HFF-Myc (cell line): ENCODE data around the gene PEAR1.

Experiments
- DNase-seq: peaks from one replicate; pipeline ENCODE4 v3.0.0-alpha.2; 2011; ENCODE audit warnings: low read depth; ENCODE audit errors: extremely low read depth
- H3K4me3 ChIP-seq: replicated peaks from 2 replicates; pipeline ENCODE4 v1.5.1; 2011; ENCODE audit warnings: low read depth, mild to moderate bottlenecking, control low read depth, low read length
- CTCF ChIP-seq: IDR thresholded peaks from 2 replicates; pipeline ENCODE4 v1.5.1; 2012; ENCODE audit warnings: mild to moderate bottlenecking, low read depth, low read length, control low read depth; ENCODE audit errors: missing control alignments

The PEAR1 gene

GRCh38 chr1:156942576-156942975 is 49.1 kb downstream of the PEAR1 start:
- H3K4me3 ChIP-seq, result no peak overlapping the region
- no peak for DNase-seq
- no peak for TF ChIP-seq CTCF

DNA sequence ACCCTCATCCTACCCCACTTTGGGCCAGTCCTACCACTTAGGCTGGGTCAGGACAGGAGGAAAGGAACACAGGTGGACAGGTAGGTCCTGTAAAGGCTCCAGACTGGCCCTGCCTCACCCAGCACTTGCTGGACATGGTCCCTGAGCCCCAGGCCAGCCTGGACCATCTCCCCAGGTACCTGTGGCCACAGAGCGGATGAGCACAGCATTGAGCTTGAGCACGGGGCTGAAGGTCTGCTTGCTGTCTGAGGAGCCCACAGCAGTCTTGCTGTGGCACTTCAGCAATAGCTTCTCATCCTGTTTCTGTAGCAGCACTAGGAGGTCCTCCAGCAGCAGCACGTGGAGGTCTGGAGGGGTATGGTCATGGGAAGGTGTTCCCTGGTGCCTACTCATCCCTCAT is 50.2 kb downstream of the PEAR1 start:
- TF ChIP-seq CTCF, result no peak
- DNase-seq, result no peak
- no peak overlapping the region for H3K4me3 ChIP-seq

- no peak for TF ChIP-seq CTCF
- no peak overlapping the region for H3K4me3 ChIP-seq
- DNase-seq, result no peak
Measured at GRCh38 chr1:156944268-156944667, 50.8 kb downstream of the PEAR1 start.

DNA sequence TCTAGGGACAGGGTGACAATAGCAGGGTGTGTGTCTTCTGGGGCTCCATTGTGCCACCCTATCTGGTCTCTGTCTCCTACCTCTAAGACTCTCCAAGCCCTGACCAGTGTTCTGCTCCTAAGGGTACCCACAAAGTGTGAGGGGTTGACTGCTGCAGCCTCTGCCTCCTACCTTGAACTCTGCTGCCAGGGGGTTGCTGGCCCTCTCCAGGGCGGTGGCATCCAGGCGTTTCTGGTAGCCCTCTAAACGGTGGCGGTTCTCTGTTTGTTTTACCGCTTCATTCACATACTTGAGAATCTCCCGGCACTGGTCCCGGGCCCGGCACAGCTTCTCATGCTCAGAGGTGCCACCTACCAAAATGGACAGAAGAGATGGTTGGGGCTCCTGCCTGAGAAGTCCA is 51.3 kb downstream of the PEAR1 start:
- no peak overlapping the region for H3K4me3 ChIP-seq
- TF ChIP-seq CTCF, result no peak
- no peak for DNase-seq

DNA sequence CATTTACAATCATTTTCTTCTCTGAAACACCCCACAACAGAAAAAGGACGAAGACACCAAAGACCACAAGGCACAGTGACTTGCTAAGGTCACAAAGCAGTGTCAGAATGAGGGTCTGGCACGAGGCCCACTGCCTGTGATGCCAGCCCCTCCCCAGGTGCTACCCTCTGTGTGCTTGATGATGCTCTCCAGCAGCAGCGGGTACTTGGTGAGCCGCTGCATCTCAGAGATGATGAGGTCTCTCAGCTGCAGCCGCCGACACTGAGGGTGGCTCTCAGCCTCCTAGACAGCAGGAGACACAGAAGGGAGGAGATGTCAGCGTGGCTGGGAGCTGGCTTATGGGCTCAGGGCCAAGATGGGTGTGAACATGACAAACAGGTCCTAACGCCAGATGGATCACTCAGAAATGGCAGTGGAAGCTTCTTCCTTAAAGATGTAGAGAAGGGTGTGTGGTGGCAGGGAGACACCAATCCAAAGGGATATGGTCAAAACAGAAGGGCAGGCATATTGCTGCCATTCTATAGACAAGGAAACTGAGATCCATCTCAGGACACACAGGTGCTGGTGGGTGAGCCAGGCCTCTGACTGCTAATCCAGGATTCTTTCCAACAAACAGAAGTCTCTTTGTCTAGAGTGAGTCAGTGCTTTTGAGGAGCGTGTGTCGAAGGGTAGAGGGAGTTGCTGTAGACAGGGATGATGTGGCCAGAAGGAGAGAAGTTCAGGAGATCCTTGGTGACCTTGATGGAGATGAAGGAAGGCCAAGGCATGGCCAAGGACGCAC is 52.6 kb downstream of the PEAR1 start:
- no peak for DNase-seq
- no peak for TF ChIP-seq CTCF
- no peak overlapping the region for H3K4me3 ChIP-seq

DNA sequence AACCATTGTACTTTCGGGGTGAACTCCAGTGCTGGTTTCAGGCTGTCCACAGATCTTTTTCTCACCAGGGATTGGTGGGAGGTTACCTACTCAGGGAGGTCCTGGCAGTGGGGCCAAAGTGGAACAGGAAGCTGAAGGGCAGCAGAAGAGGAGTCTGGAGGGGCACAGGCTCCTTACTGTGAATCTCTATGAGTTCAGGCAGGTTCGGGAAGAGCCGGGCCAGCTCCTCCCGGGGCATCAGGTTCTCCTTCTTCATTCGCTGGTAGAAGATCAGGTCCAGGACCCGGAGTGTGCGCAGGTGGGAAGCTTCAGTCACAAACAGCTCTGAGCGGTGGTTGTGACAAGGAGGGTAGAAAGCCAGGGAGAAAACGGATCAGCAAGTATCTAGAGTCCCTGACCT is 53.6 kb downstream of the PEAR1 start:
- TF ChIP-seq CTCF, result no peak
- no peak for DNase-seq
- no peak overlapping the region for H3K4me3 ChIP-seq

DNA sequence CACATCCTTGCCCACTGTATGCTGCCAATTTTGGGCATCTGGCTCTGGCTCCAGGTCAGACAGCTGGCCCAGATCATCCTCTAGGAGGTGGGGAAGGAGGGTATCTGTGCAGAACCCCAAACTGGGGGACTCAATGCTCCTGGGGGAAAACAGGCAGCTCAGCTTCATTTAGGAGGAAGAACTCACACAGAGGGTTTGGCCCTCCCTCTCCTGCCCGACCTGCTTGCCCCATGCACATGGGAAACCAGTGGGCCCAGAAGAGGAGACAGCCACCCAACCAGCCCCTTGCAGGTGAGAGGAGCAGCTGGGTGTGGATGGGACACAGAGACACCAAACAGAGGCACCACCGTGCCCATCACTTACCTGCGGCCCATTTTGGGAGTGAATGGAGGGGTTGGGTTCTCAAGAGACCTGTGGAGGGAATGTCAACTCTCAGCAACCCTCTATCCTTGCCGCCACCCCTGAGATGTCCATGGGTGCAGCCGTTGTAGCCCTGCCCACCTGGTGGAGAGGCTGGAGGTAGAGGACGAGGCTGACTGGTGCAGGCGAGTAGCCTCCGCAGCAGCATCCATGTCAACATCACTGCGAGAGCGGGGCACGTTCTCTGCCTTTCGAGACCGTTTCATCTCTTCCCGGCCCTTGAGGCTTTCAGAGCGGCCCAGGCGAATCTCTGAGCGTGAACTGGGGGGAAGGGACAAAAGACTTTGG is 54.5 kb downstream of the PEAR1 start:
- TF ChIP-seq CTCF, result no peak
- no peak overlapping the region for H3K4me3 ChIP-seq
- DNase-seq, result no peak
